ENCODE data around the gene NUCB2.
"Not testable (repeated sequence)": the region's sequence is repeated elsewhere in the genome, so short reads cannot be mapped to it uniquely, and the experiment has no call there.

The NUCB2 gene

DNA sequence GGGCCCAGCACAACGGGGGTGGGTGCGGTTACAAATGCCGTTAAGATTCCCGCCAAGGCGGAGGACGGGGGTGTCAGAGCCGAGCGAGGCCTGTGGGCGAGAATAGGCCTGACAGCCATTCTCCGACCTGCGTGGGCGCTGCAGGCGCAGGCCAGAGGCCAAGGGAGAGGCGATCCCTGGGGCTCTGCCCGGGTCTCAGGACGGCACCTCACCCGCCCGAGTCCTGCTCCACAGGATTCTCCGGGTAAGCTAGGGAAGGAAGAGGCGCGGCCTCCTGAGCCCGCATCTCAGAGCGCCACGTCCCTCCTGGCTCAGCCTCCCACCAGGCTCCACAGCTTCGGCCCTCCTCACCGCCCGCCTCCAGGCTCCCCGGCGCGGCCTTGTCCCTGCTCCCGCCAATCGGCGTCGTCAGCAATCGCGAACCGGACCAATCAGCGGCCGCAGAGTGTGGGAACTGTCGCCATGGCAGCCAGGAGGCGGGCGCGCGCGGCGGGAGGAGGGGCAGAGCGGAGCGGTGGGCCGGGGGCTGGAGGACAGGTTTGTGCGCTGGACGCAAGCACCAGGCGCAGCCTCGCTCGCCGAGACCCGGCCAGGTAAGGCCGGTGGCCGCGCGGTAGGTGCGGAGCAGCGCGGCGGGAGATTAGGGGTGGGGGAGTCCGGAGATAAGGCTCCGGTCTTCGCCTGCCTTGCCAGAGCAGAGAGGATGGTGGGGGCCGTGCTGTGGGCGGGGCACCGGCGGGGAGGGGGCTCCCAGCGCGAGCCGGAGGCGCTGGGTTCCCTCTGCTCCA is at the start of gene NUCB2:
NUCB2 (plus strand) TSS at position 504 of the 788 bp plus-strand sequence. CDS start 18,585 bp downstream, outside the sequence.
- DNase-seq, result peak; percentile 97

DNA sequence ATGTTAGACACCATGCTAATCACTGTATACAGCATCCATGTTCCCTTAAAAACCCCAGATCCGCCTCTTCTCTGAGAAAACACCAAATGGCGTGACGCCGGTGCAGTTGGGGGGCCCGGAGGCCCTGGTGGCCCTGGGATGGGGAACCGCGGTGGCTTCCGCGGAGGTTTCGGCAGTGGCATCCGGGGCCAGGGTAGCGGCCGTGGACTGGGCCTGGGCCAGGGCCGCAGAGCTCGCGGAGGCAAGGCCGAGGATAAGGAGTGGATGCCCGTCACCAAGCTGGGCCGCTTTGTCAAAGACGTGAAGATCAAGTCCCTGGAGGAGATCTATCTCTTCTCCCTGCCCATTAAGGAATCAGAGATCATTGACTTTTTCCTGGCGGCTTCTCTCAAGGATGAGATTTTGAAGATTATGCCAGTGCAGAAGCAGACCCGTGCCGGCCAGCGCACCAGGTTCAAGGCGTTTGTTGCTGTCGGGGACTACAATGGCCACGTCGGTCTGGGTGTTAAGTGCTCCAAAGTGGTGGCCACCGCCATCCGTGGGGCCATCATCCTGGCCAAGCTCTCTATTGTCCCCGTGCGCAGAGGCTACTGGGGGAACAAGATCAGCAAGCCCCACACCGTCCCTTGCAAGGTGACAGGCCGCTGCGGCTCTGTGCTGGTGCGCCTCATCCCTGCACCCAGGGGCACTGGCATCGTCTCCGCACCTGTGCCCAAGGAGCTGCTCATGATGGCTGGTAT is 48.2 kb upstream of the NUCB2 start:
- DNase-seq, result not testable (repeated sequence)

DNA sequence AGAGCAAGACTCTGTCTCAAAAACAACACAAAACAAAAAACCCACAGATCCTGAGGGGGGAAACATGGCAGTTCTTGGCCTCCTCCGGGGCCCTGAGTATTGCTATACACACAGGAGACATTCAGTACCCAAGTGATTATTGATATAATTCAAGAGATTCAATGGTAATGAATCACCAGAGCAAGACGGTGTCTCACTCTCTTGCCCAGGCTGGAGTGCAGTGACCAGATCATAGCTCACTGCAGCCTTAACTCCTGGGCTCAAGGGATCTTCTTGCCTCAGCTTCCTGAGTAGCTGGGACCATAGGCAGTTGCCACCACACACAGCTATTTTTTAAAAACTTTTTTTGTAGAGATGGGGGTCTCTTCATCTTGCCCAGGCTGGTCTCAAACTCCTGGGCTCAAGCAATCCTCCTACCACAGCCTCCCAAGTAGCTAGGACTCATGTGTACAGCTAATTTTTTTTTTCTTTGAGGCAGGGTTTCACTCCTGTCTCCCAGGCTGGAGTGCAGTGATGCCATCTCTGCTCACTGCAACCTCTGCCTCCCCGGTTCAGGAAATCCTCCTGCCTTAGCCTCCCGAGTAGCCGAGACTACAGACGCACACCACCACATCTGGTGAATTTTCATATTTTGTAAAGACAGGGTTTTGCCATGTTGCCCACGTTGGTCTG is 46.9 kb upstream of the NUCB2 start:
- no peak for DNase-seq

DNA sequence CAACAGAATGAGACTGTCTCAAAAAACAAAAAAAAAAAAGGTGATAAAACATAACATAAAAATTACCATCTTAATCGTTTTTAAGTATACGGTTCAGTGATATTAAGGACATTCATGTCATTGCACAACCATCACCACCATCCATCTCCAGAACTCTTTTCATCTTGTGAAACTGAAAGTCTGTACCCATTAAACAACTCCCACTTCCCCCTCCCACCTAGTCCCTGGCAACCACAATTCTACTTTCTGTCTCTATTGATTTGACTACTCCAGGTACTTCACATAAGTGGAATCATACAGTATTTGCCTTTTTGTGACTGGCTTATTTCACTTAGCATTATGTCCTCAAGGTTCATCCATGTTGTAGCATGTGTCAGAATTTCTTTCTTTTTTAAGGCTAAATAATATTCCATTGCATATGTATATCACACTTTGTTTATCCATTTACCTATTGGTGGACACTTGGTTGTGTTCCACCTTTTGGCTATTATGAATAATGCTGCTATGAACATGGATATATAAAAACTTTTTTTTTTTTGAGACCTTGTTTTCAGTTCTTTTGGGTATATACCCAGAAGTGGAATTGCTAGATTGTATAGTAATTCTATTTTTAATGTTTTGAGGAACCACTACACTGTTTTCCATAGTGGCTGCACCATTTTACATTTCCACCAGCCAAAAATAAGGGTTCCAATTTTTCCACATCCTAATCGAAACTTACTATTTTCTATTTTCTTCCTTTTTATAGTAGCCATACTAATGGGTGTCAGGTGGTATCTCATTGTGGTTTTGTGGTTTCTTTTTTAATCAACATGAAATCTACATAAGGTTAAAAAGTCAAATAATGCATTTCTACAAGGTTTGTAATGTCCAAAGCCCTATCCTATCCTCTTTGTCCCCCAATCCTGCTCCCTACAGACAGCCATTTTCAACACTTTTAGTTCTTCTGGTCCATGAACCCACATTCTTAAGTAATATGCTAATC is 45.4 kb upstream of the NUCB2 start:
- peak; percentile 62 for DNase-seq

DNA sequence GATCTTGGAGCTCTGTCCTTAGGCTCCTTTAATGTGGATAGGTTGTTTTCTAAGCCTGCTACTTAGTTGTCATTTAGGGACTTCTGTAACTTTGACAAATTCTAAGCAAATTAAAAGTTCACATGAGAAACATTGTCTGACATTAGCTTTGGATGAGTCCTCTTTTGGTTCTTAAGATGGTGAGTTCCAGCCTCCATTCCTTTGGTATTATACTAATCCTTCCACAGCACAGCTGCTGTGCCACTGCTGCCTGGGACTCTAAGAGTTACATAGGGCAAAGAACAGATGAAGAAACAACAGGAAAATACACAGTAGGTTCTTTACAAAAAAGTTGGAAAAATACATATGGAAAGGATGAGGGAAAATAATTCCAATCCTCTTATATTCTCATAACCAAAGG is 43.4 kb upstream of the NUCB2 start:
- no peak for DNase-seq

GRCh38 chr11:17238377-17238776 is 38.2 kb upstream of the NUCB2 start:
- no peak for DNase-seq

- not testable (repeated sequence) for DNase-seq
These were observed 36.6 kb upstream of the NUCB2 start for GRCh38 chr11:17239927-17240326.

- no peak for DNase-seq
These were observed 35.8 kb upstream of the NUCB2 start for GRCh38 chr11:17240780-17241179.

GRCh38 chr11:17242954-17243353 is 33.6 kb upstream of the NUCB2 start:
- DNase-seq, result not testable (repeated sequence)

GRCh38 chr11:17244046-17244445 is 32.5 kb upstream of the NUCB2 start:
- DNase-seq, result no peak

DNA sequence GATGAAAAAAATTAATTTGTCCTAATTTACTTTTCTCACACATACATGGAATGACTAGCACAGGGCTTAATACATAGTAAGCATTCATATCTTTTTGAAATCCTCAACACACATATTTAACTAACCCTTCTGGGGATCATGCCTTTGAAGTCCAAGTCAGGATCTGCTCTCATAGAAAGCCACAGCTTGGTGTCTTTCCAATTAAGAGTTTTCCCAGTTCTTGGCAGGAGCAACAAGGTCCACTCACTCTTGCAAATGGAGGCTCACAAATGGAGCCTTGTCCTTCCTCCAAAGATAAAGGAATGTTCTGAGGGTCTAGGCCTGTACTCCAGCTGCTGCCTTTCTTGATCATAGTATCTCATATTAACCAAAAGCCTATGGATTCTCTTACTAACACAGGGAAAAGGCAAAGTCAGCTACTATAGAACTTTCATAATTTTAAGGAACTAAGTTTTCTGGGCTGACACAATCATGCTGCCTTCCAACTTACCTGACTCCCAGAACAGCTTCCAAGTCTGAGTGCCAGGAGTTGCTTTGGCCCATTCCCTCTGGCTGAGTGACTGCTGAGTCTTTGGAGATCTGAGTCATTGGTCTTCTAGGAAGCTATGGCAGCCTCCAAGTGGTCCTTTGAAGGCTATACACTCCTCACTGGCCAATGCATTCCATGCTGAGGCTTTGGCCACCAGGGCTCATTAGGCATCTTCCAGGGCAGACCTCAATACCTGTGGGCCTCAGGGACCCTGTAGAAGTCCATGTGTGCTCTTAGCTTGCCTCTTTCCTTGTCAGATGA is 25.8 kb upstream of the NUCB2 start:
- DNase-seq, result no peak

DNA sequence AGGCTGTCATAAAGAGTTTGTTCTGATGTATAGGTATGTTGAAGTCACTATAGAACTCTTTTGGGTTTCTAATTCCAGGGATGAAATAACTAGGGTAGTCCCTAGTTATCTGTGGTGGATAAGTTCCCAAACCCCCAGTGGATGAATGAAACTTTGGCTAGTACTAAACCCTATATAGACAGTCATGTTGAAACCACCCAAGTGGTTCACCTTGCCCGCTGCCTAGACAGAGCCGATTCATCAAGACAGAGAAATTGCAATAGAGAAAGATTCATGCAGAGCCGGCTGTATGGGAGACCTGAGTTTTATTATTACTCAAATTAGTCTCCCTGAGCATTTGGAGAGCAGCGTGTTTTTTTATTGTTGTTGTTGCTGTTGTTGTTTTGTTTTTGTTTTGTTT is 23.8 kb upstream of the NUCB2 start:
- no peak for DNase-seq

DNA sequence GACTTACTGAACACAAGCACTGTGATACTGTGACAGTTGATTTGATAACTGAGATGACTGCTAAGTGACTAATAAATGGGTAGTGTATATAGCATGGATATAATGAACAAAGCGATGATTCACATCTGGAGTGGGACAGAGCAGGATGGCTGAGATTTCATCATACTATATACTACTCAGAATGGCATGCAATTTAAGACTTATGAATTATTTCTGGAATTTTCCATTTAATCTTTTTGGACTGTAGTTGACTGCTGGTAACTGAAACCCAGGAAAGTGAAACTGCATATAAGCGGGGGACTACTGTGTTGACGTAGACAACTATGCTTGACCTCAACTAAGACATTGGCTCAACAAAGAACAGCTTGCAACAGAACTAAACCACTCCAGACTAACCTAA is 20.0 kb upstream of the NUCB2 start:
- DNase-seq, result no peak

DNA sequence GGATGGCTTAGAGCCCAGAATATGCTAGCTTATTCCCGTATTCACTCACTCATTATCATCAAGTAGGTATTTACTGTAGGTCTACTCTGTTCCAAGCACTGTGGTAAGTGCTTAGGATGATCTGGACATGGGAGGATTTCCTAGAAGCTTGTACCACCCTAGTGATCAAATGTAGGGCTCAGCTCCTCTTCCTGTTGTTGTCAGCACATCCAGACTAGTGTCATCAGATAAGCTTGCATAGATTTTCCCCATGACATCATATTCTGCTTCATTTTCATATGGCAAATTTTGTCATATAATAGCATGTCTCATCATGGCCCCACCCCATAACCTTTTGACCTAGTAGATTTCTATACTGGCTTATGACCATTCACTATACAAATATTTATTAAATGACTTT is 19.3 kb upstream of the NUCB2 start:
- no peak for DNase-seq

GRCh38 chr11:17258670-17259069 is 17.9 kb upstream of the NUCB2 start:
- no peak for DNase-seq

DNA sequence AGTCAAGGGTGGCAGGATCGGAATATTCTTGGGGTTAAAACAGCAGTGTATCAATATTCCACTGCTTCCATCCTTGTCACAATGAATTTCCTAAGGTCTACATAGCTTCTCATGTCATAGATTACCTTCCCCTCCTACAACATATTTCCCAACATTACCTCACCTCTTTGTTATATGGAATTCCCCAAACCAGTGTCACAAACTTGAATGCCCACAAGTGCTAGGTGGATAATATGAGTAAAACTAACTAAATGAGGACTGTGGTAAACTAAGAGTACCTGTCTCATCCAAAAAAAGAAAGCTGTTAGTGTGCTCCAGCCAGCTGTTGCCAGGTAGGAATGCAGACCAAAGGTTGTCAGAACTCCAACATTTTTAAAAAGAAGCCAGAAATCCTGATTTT is 17.0 kb upstream of the NUCB2 start:
- no peak for DNase-seq

- DNase-seq, result no peak
These were observed 16.5 kb upstream of the NUCB2 start for GRCh38 chr11:17260020-17260419.

DNA sequence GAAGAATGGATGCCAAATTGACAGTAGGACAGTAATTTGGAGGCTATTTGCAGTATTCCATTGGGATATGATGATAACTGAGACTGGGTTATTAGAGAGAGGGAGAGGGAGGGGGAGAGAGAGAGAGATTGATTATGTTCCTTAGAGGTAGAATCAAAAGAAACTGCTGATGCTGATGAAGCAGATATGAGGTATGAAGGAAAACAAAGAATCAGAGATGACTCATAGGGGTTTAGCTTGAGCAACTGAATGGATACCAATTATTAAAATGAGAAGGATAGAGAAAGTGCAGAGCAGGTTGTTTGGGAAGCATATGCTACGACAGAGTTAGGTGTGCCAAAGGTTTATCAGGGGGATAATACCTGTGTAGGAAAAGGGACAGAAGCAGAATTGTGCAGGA is 12.8 kb upstream of the NUCB2 start:
- no peak for DNase-seq

DNA sequence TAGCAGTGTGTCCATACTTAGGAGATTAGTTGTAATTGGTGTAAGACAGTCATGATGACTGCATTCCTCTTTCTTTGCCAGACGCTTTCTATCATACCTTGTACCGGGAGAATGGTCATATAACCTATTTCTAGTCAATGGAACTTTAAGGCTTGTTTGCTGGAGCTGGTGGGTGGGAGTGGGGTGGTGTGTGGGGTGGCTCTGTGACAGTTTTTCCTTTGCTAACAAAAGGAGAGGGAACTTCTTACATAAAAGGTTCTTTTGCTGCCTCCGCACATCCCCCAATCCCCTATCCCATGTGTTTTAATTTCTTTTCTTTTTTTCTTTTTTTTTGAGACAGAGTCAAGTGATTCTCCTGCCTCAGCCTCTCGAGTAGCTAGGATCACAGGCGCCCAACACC is 9.8 kb upstream of the NUCB2 start:
- DNase-seq, result no peak

GRCh38 chr11:17267576-17267975 is 9.0 kb upstream of the NUCB2 start:
- peak; percentile 20 for DNase-seq

- DNase-seq, result not testable (repeated sequence)
These were observed 8.0 kb upstream of the NUCB2 start for GRCh38 chr11:17268500-17268899.

GRCh38 chr11:17268902-17269301 is 7.6 kb upstream of the NUCB2 start:
- DNase-seq, result no peak

Data from stimulated activated CD4-positive, alpha-beta T cell treated with anti-CD3 and anti-CD28 coated beads, Interleukin-15, amount 100 ng/mL, for 24 hours (primary cell).